GM18517 (cell line): Measurements from ENCODE around the gene CLIP1.
"Not testable (repeated sequence)": the region's sequence is repeated elsewhere in the genome, so short reads cannot be mapped to it uniquely, and the experiment has no call there.

Source experiments
- ATAC-seq: cut with Tn5 transposase; IDR thresholded peaks from one replicate; pipeline ENCODE4 v1.9.1; 2021; ENCODE audit warnings: mild to moderate bottlenecking, moderate library complexity; ENCODE audit not compliant: unreplicated experiment

The CLIP1 gene

DNA sequence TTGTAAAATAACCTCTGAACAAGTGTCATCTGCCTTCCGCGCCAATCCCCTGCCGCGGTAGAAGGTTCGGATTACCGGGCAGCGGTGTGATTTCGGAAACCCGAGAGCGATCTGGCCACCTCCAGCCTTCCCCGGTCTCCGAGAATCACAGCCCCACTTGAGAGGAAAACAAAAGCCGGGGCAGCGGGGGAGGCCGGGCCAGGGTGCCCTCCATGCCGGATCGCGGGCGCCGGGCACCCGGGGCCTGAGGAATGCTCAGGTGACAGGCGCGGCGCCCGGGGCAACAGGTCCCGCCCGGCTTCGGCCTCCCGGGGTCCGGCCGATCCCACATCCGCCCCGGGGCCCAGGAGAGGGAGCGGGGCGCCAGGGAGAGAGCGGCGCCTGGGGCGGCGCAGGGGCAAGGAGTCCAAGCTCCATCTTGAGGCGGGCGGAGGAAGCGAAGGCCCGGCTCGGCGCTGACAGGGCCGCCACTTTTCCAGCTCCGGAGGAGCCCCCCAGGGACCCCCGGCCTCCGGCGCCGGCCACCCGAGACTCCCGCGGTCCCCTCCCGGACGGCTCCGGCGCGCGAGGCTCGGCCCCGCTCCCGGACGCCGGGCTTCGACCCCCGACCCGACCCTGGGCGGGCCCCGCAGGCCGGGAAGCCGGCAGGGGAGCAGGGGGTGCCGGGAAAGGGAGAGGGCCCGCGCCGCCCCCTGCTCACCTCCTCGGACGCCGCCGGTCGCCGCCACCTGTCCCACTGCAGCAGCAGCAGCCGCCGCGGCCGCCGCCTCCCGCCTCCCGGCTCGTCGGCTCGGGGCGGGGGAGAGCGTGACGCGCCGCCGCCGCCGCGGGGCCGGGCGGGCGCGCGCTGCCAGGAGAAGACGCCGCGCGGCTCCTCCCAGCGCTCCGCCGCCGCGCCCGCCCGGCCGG lies at the start of gene CLIP1:
Gene CLIP1, minus strand, starts transcription at position 849 of the 909 bp plus-strand sequence. CDS start 42,217 bp downstream, outside the sequence.
- peak; percentile 58 for ATAC-seq

DNA sequence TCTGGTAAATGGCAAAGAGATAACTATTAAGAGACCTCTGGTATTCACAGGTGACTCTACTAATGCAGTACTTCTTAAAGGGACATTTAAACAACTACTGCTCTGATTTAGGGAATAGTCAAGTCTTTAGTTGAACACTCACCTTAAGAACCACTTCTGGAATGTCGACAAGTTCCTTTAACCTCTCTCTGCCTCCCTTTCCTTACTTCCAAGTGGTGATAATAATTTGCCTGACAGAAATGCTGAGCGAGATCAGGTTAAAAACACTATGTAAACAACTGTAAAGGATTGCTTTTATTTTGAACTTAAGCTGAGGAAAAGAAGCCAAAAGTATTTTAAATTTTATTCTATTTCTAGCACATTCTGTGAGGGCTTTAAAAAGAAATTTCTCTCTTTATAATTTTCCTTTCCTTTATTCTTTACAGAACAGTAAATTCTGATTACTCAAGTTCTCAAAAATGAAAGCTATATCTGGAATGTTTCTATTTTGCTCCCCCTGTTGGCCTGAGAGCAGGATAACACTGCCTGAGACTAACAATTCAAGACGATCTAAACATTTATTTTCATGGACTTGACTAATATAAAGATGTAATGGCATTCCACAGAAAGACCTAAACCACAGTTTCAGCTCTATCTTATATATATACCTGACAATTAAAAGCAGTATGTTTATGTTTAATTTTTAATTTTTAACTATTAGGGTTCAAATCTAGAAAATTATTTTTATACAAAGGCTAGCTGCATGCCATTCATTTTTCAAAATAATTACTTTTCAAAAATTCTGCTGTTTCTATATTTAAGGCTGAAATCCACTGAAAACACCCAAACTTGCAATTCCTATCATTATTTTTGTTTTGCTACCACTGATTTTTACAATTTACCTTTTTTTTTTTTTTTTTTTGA lies 49.1 kb upstream of the CLIP1 start:
- no peak for ATAC-seq

DNA sequence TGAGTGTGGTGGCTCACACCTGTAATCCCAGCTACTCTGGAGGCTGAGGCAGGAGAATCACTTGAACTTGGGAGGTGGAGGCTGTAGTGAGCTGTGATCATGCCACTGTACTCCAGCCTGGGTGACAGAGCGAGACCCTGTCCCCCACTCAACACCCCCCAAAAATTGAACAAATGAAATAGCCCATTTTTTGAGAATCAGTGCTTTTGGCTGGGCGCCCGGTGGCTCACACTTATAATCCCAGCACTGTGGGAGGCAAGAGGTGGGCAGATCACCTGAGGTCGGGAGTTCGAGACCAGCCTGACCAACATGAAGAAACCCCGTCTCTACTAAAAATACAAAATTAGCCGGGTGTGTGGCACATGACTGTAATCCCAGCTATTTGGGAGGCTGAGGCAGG lies 48.1 kb upstream of the CLIP1 start:
- ATAC-seq = not testable (repeated sequence)

DNA sequence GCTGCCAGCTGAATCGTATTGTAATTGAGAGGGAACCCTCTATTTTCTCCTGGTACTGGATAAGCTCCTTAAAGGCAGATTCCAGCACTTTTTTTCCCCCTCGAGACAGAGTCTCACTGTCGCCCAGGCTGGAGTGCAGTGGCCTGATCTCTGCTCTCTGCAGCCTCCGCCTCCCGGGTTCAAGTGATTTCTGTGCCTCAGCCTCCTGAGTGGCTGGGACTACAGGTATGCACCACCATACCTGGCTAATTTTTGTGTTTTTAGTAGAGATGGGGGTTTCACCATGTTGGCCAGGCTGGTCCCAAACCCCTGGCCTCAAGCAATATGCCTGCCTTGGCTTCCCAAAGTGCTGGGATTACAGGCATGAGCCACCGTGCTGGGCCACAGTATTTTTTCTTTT lies 47.4 kb upstream of the CLIP1 start:
- not testable (repeated sequence) for ATAC-seq

DNA sequence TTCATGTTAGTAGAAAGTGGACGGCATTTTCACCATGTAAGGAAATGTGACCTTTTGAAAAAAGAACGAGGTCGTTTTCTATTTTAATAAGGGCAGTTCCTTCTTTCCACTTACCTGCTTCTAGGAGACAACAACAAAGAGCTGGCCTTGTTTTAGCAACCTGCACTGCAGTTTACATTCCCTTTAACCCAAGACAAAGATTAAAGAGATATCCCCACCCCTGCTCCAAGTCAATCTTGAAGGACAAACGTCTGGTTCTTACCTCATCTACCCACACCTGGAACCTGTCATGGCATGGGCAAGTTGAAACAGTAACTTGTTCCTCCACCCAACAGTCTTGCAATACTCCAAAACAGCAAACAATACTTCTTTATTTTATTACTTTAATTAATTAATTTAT lies 45.5 kb upstream of the CLIP1 start:
- no peak for ATAC-seq

DNA sequence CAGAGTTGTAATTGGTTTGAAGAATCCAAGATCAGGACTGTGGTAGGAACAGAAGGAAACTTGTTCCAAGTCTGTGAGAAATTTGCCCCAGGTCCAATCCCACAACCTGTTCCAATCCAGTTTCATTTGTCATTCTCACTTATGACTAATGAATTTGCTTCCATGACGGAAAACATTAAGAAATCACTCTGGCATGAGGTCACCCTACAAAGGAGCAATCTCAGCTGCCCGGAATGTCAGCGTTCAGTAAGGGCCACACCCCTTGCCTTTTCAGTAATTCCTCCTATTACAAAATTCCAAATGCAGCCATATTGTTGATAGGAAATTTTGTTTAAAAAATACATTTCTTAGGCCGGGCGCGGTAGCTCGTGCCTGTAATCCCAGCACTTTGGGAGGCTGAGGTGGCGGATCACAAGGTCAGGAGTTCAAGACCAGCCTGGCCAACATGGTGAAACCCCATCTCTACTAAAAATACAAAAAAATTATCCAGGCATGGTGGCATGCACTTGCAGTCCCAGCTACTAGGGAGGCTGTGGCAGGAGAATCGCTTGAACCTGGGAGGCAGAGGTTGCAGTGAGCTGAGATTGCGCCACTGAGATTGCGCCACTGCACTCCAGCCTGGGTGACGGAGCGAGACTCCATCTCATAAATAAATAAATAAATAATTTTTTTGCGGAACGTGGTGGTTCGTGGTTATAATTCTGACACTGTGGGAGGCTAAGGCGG lies 42.0 kb upstream of the CLIP1 start:
- ATAC-seq = not testable (repeated sequence)

DNA sequence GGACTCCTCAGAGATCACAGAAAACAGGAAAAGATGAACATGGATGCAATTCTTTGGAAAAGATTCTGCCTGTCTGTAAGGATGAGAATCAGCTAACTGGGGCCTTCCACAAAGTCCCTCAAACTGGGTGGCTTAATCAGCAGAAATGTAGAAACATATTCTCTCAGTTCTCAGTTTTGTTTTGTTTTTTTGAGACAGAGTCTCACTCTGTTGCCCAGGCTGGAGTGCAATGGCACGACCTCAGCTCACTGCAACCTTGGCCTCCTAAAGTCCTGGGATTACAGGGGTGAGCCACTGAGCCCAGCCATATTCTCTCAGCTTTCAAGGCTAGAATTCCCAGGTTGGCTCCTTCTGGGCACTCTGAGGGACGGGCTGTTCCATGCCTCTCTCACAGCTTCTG lies 38.2 kb upstream of the CLIP1 start:
- no peak for ATAC-seq

DNA sequence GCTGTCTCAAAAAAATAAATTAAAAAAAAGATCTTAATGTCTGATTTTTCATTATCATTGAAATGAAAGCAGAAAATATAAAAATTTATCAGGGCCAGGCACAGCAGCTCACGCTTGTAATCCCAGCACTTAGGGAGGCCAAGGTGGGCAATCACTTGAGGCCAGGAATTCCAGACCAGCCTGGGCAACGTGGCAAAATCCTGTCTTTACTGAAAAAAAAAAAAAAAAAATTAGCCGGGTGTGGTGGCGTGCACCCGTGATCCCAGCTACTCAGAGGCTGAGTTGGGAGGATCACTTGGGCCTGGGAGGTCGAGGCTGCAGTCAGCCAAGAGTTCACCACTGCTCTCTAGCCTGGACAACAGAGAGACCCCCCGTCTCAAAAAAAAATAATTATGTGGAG lies 37.6 kb upstream of the CLIP1 start:
- ATAC-seq = no peak

DNA sequence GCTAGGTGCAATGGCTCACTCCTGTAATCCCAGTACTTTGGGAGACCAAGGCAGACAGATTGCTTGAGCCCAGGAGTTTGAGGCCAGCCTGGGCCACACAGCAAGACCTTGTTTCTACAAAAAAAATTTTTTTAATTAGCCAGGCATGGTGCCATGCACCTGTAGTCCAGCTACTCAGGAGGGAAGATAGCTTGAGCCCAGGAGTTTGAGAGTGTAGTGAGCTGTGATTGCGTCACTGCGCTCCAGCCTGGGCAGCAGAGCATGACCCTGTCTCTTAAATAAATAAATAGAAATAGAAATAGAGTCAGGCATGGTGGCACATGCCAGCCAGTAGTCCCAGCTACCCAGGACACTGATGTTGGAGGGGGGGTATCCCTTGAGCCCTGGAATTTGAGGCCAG lies 36.7 kb upstream of the CLIP1 start:
- no peak for ATAC-seq

DNA sequence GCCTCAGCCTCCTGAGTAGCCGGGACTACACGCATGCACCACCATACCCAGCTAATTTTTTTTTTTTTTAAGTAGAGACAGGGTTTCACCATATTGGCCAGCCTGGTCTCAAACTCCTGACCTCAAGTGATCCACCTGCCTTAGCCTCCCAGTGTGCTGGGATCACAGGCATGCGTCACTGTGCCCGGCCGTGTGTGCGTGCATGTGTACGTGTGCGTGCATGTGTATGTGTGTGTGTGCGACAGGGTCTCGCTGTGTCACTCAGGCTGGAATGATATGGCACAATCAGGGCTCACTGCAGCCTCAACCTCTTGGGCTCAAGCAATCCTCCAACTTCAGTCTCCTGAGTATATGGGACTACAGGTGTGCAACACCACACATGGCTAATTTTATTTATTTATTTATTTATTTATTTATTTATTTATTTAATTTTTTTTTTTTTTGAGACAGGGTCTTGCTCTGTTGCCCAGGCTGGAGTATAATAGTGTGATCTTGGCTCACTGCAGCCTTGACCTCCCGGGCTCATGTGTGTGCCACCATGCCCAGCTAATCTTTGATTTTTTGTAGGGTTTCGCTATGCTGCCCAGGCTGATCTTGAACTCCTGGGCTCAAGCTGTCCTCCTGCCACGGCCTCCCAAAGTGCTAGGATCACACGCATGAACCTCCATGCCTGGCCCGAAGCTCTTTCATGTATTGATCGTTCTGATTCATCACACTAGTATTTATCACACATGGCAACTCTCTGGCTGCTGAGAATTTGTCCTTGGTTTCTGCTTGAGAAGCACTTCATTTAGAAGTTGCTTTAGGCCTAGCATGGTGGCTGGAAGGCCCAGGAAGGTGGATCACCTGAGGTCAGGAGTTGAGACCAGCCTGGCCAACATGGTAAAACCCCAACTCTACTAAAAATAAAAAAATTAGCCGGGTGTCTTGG lies 35.9 kb upstream of the CLIP1 start:
- no peak for ATAC-seq

DNA sequence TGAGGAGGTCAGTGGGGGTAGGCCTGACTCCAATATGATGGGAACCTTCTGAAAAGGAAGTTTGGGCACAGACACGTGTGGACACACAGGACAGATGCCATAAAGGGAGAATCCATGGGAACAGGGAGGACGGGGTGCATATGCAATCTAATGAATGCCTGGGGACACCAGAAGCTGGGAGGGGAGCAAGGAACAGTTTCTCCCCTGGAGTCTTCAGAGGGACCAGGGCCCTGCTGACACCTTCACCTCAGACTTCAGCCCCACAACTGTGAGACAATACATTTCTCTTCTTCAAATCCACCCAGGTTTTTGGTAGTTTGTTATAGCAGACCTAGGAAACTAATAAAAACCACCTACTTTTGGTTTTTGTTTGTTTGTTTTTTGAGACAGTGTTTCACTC lies 35.2 kb upstream of the CLIP1 start:
- no peak for ATAC-seq

DNA sequence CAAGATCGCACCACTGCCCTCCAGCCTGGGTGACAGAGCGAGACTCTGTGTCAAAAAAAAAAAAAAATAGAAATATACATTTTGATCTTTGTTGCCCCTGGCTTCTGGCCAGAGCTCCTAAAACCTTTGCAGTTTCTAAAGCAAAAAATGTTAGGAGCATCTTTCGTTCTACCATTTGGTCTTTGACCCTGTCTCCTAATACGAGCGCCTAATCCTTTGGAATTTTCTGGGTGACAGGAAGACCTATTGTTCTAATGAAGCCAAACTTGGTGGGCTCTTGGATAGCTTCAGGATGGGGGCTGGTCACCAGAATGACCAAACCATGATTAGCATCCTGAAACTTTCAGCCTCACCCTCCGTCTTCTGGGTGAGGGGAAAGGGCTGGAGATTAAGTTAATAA lies 32.3 kb upstream of the CLIP1 start:
- no peak for ATAC-seq

DNA sequence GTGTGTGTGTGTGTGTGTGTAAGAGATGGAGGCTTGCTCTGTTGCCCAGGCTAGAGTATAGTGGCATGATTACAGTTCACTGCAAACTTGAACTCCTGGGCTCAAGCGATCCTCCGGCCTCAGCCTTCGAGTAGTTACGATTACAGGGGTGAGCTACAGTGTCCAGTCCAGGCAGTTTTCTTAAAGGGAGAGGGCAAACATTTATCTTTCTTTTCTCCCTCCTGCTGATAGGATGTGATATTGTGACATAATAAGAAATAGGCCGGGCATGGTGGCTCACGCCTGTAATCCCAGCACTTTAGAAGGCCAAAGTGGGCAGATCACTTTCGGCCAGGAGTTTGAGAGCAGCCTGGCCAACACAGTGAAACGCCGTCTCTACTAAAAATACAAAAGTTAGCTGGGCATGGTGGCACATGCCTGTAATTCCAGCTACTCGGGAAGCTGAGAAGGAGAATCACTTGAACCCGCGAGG lies 31.8 kb upstream of the CLIP1 start:
- no peak for ATAC-seq

DNA sequence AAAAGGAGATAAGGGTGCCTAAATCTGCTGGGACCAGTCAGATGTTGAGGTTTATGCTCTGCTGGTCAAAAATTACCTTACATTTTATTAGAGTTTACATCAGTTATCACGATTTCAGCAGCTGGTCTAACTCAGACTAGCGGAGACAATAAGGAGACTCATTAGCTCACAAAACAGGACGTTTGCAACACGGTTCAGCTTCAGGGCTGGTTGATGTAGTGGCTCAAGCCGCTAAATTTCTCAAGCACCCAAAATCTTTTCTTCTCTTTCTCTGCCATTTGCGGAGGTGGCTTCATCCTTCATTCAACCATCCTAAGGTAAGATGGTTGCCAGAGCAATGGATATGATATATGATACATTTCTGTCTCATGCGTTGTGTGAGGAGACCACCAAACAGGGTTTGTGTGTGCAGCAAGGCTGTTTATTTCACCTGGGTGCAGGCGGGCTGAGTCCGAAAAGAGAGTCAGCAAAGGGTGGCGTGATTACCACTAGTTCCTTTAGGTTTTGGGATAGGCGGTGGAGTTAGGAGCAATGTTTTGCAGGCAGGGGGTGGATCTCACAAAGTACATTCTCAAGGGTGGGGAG lies 30.3 kb upstream of the CLIP1 start:
- no peak for ATAC-seq

DNA sequence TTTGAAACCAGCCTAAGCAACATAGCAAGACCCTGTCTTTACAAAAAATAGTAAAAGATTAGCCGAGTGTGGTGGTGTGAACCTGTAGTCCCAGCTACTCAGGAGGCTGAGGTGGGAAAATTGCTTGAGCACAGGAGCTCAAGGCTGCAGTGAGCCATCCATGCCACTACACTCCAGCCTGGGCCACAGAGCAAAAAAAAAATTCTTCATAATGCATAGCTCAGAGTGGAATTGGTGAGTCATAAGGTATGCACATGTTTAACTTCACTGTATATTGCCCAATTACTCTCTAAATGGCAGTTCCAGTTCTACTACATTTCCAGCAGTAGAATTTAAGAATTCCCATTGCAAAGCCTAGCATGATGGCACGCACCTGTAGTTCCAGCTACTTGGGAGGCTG lies 26.8 kb upstream of the CLIP1 start:
- no peak for ATAC-seq

DNA sequence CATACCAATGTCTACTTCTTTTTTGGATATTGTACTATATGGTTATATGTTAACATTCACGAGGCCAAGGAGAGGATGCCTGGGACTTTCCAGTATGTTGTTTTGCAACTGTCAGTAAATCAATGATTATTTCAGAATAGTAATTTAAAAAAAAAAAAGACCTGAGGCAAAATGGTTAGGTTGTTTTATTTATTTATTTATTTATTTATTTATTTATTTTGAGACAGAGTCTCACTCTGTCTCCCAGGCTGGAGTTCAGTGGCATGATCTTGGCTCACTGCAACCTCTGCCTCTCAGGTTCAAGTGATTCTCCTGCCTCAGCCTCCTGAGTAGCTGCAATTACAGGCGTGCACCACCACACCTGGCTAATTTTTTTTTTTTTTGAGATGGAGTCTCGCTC lies 25.4 kb upstream of the CLIP1 start:
- ATAC-seq = not testable (repeated sequence)

DNA sequence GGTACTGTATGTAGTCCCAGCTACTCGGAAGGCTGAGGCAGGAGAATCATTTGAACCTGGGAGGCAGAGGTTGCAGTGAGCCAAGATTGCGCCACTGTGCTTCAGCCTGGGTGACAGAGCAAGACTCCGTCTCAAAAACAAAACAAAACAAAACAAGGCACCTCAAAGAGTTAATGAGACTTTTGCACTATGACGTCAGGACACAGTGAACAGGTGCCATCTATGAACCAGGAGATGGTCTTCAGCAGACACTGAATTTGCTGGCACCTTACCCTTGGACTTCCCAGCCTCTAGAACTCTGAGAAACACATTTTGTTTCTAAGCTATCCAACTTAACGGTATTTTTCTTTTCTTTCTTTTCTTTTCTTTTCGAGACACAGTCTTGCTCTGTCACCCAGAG lies 23.9 kb upstream of the CLIP1 start:
- not testable (repeated sequence) for ATAC-seq

DNA sequence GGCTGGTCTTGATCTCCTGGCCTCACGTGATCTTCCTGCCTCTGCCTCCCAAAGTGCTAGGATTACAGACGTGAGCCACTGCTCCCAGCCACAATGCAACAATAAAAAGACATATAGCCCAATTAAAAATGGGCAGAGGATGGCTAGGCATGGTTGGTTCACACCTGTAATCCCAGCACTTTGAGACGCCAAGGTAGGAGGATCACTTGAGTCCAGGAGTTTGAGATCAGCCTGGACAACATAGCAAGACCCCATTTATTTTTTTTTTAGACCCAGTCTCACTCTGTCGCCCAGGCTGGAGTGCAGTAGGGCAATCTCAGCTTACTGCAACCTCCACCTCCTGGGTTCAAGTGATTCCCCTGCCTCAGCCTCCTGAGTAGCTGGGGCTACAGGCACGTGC lies 21.6 kb upstream of the CLIP1 start:
- ATAC-seq = not testable (repeated sequence)

DNA sequence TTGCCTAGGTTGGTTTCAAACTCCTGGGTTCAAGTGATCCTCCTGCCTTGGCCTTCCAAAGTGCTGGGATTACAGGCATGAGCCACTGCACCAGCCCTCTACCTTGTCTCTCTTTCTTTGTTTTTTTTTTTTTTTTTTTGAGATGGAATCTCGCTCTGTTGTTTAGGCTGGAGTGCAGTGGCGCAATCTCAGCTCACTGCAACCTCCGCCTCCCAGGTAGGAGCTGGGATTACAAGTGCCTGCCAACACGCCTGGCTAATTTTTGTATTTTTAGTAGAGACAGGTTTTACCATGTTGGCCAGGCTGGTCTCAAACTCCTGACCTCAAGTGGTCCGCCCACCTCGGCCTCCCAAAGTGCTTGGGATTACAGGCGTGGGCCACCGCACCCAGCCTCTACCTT lies 16.4 kb upstream of the CLIP1 start:
- not testable (repeated sequence) for ATAC-seq
